ENCODE results near the gene CLEC14A. TPM values are rescaled to one million over a fixed set of nuclear protein-coding genes. Genes with fewer than 3 reads are reported as not detected.

CLEC14A gene
- total RNA-seq, 1 donor from 2014 or later: not detected

GRCh38 chr14:38248321-38249028, 7.4 kb downstream of the CLEC14A start:
- peak; percentile 32 for TF ChIP-seq CTCF (conservative IDR thresholded peaks at IDR 0.05)
- H3K27me3 Mint-ChIP-seq (ENCODE audit: low read depth): peaks cover 34% of the 10 kb centered on the region
- H3K27ac Mint-ChIP-seq (ENCODE audit: unreplicated experiment): no peak overlapping the region
- no peak for DNase-seq (ENCODE audit: low read depth, low spot score)
- no peaks in the 10 kb centered on the region for H3K36me3 Mint-ChIP-seq (ENCODE audit: low read depth)
- H3K9me3 Mint-ChIP-seq: no peaks in the 10 kb centered on the region
- no peak overlapping the region for H3K4me3 Mint-ChIP-seq
- no peaks in the 10 kb centered on the region for H3K4me1 Mint-ChIP-seq

DNA sequence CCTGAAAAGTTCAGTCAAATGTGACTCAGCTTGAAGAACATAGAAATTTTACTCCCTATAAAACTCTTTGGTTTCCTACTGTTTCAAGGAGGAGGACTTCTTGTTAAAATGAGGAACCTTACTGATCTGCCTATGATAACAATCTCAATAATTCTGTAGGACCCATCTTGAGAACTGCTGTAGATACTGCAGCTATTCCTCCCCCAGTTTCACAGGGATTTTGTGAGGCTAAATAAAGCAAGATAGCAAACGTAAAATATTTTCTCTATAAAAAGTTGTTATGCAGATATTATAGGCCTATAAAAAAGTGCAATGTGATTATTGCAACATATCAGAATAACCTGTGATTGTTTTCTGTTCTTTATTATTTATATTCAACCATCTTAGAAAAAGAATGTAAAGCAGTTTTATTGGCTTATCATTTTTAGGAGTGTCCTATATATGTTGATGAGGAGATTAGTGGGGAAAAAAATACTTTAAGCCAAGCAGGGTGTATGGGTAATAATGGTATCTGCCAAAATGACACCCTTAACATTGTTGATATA, 12.1 kb downstream of the CLEC14A start:
- H3K36me3 Mint-ChIP-seq (ENCODE audit: low read depth): no peaks in the 10 kb centered on the region
- H3K27ac Mint-ChIP-seq (ENCODE audit: unreplicated experiment): no peak overlapping the region
- TF ChIP-seq CTCF (conservative IDR thresholded peaks at IDR 0.05): no peak
- no peak for DNase-seq (ENCODE audit: low read depth, low spot score)
- no peaks in the 10 kb centered on the region for H3K9me3 Mint-ChIP-seq
- peaks cover 19% of the 10 kb centered on the region for H3K27me3 Mint-ChIP-seq (ENCODE audit: low read depth)
- H3K4me1 Mint-ChIP-seq: no peaks in the 10 kb centered on the region
- H3K4me3 Mint-ChIP-seq: no peak overlapping the region

GRCh38 chr14:38238878-38239277, 17.0 kb downstream of the CLEC14A start:
- Mint-ChIP-seq H3K4me1 (no peaks in the 10 kb centered on the region), H3K9me3 (no peaks in the 10 kb centered on the region), H3K36me3 (ENCODE audit: low read depth) (no peaks in the 10 kb centered on the region), H3K27me3 (ENCODE audit: low read depth) (peaks cover 10% of the 10 kb centered on the region), H3K4me3 (no peak overlapping the region), H3K27ac (ENCODE audit: unreplicated experiment) (no peak overlapping the region)
- no peak for DNase-seq (ENCODE audit: low read depth, low spot score)
- TF ChIP-seq CTCF (conservative IDR thresholded peaks at IDR 0.05): no peak

- H3K27me3 Mint-ChIP-seq (ENCODE audit: low read depth): peaks cover 10% of the 10 kb centered on the region
- H3K4me3 Mint-ChIP-seq: no peak overlapping the region
- no peaks in the 10 kb centered on the region for H3K4me1 Mint-ChIP-seq
- no peak for DNase-seq (ENCODE audit: low read depth, low spot score)
- no peak overlapping the region for H3K27ac Mint-ChIP-seq (ENCODE audit: unreplicated experiment)
- H3K36me3 Mint-ChIP-seq (ENCODE audit: low read depth): no peaks in the 10 kb centered on the region
- no peaks in the 10 kb centered on the region for H3K9me3 Mint-ChIP-seq
- no peak for TF ChIP-seq CTCF (conservative IDR thresholded peaks at IDR 0.05)
These were observed 17.6 kb downstream of the CLEC14A start for GRCh38 chr14:38238332-38238731.

GRCh38 chr14:38233218-38233617, 22.7 kb downstream of the CLEC14A start:
- H3K36me3 Mint-ChIP-seq (ENCODE audit: low read depth): no peaks in the 10 kb centered on the region
- H3K27ac Mint-ChIP-seq (ENCODE audit: unreplicated experiment): no peak overlapping the region
- H3K9me3 Mint-ChIP-seq: no peaks in the 10 kb centered on the region
- H3K4me1 Mint-ChIP-seq: no peaks in the 10 kb centered on the region
- H3K4me3 Mint-ChIP-seq: no peak overlapping the region
- H3K27me3 Mint-ChIP-seq (ENCODE audit: low read depth): peaks cover 4% of the 10 kb centered on the region
- TF ChIP-seq CTCF (conservative IDR thresholded peaks at IDR 0.05): no peak
- DNase-seq (ENCODE audit: low read depth, low spot score): no peak
